Measurements from ENCODE around the gene PLEKHA6.

The PLEKHA6 gene

DNA sequence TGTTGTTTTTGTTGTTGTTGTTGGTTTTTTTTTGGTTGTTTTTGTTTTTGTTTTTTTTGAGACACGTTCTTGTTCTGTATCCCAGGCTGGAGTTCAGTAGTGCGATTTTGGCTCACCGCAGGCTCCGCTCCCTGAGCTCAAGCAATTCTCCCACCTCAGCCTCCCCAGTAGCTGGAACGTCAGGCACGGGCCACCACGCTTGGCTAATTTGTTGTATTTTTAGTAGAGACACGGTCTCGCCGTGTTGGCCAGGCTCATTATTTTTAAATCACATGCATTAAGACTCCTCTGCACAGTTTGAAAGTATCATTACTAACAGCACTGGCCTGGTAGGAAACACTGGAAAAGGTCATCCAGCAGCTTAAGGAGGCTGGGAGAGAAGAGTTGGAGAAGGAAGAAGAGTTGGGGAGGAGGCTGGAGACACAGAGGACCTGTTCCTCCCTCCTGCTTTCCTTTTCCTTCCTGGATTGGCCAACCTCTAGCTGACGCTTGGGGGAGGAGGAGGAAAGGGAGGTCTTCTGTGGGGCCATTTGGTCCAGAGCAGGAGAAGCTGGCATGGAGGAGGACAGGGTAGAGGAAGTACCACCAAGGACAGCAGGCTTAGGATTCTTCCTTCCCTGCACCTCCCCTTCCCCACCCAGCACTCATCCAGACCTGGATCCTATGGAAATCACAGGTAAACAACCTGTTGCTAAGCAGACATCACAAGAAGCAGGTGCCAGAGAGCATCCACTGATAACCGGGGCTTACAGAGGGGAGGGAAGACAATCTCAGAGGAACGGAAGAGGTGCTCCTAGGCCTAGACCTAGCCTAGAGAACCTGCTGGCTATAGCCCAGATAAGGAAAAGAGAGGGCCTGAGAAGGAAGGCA is 74.1 kb downstream of the PLEKHA6 start:
- no peak for DNase-seq (ENCODE audit: low read depth, low spot score)

DNA sequence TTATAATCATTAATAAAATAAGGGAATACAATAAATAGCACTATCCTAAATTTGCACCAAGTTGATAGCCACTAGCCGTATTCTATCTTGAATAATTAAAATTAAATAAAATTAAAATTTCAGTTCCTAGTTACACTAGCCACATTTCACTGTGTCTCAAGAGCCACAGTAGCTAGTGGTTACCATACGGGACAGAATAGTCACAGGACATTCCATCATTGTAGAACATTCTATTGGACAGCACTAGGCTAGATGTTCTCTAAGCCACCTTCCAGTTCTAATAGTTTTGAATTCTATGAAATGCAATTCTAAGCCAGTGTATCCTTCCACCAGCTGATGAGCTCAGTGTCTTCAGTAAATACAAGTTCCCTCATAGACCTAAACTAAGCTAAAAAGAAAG is 74.8 kb downstream of the PLEKHA6 start:
- no peak for DNase-seq (ENCODE audit: low read depth, low spot score)

DNA sequence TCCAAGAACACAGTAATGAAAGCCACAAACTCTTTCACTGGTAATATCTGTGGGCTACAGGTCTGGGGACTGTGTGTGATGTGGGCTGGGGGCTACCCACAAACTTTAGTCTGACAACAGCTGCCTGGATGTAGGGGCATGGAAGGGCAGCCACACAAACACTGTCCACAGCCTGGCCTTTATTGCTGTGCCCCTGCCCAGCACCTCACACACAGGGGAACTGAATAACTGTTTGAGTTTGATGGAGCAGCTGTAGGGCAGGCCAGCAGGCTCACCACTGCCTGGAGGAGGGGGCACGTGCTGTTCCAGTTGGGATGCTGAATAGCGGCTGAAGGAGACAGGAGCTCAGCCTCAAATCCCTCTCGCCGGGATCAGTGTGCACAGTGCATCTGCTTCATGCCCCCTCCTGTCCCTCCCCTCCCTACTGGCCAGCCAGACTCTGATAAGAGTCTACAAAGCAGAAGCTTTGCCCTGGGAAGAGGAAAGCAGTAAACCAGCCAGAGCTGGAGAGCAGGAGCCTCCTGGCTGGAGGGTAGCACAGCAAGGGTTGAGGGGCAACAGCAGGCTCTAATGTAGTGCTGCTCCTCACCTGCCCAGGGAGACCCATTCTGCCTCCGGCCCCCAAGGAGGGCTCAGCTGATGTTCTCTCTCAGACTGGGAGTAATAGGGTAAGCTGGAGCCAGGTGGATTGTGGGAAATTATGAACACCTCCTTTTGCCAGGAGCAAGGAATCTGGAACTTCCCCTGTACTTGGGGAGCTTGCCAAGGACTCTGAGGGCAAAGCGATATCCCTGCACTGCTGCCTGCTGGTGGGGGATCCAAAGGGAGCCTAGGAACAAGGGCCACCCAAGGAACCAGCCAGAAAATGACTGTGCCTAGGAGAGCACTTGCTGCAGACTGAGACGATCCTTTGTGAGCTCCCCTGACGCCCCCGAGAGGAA is 75.7 kb downstream of the PLEKHA6 start:
- DNase-seq (ENCODE audit: low read depth, low spot score), result no peak

DNA sequence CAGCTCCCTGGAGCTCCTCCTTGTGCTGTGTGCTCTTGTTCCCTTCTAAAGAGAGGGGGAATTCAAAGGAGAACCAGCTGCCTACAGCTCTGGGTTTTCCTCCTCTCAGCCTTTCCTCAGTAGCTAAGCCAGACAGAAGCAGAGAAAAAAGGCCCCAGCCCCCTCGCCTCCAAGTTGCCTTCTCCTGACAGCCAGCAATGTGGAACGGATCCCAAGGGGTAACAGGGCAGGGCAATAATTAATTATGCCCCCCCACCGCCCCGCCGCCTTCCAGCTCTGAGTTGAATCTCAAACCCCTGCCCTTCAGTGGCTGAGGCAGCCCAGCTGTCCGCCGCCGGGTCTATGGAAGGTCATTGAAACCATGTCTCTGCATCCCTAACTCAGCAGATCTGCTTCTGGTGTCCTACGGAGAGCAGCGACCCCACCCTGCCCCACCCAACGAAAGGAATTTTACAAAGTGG is 76.9 kb downstream of the PLEKHA6 start:
- no peak for DNase-seq (ENCODE audit: low read depth, low spot score)

DNA sequence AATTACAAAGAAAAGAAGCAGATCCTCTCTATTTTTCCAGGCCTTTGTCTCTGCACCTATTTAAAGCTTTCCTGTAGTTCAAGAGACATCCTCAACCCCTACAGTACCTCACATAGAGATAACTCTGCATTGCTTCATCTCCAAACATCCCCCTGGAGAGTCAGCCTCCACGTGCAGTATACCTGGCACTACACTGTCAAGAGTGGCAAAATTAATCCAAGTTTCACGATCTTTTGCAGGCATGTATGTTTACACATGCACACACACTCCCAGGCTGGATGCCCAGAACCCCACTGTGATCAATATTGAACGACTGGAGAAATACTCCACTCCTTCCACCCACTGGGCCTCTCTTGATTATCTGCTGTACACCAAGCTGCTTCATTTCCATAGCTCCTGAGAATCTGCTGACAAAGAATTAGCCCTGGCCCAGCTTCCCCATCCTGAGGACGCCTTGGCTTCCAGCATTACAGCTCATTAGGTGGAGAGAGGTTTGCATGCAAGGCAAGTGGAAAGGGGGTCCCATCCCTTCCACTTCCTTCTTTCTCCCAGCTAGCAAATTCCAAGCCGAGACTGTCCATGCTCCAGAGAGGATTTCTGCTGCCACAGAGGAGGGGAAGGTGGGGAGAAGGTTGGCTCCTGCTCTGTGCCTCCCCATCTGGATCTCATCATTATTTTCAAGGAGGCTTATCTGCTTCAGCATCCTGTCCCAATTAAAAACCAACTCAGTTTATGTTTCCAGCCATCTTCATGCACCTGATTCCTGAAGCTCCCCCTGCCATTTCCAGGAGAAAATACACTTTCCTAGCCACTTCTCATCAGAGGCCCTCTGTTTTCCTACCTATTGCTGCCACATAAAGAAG is 79.4 kb downstream of the PLEKHA6 start:
- no peak for DNase-seq (ENCODE audit: low read depth, low spot score)

DNA sequence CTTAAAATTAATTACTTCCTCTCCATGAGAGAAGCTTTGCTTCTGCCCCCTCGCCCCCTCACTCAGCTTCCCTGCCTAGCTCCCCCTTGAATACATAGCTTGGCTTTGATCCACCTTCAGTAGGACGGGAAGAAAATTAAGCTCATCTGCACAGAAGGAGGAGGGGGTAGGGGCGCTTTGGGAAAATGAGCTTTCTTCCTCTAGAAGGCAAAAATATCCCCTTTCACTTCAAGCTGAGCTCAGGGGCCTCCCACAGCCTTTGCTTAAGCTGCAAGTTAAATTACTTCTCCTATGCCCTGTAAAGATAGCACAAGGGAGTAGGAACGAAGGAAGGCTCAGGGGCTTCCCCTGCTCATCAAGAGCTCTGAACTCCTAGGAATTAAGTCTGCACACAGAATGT is 80.8 kb downstream of the PLEKHA6 start:
- no peak for DNase-seq (ENCODE audit: low read depth, low spot score)

DNA sequence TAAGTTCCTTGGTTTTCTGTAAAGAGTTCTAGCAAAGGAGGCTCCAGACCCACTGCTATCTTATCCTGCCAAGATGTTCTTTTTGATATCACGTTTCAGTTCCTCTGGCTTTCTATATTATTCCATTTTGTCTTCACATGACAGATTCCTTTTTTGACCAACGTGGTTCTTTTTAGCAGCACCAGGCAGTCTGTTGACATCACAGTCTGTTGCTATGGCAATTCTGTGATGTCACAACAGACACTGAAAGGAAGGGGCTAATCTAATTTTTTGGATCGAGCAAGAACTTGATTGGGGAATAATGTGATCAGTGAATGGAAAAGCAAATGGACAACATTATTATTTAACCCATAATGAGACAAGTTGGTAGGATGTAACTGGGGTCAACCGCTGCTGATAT is 81.5 kb downstream of the PLEKHA6 start:
- no peak for DNase-seq (ENCODE audit: low read depth, low spot score)

DNA sequence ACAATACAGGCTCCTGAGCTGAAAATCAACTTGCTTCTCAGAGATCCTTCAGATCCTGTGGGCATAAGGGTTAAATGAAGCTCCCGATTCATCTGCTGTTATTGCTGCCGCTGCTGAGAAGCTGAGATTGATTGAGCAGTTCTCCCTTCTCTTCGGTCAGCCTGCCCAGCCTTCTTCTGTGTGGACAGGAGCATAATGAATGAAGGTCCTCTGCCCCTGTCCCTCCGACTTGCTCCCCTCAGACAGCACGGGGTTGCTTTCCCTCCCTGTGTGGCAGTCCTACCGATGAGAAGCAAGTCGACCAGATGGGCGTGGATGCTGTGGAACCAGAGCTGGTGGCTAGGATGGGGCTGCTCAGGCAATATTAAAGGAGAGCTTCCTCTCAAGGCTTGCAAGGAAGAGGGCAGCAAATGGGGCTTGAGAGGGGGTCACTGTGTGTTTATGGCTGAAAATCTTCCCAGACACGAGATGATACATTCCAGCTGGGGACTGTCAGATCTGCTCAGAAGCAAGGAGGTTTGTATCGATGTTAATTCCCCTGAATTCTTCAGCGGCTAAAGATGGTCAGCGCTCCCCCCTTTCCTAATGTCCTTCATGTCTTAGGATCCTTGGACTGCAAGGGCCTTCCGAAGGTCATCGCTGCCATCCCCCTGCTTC is 82.0 kb downstream of the PLEKHA6 start:
- DNase-seq (ENCODE audit: low read depth, low spot score), result no peak

DNA sequence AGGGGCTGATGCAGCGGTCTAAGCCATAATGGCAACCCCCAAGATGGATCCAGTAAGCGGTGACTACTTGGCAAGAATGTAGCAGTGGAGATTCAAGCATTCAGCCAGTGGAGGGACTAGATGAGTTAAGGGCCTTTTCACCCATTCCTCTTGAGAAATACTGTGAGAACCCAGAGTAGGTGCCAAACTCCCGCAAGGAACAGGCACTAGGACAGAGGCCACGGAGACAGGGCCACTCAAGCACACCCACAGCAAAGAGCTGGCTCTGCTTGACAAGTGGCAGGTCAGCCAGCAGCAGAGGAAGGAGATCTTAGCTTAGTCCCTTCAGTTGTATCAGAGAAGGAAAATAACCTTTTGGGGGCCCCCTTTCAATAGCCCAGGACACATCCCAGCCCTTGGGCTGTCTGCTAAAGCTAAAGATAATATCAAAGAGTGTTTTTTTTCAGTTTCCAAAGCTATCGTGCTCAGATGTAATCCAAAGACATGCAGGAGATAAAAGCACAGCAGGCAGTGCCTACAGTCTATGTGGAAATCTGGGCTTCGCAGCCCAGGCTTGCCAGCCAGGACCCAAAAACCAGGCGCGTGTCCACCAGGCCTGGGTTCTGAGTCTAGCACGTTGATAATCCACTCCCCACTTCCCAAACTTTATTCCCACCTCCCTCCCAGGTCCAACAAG is 83.9 kb downstream of the PLEKHA6 start:
- DNase-seq (ENCODE audit: low read depth, low spot score), result no peak

DNA sequence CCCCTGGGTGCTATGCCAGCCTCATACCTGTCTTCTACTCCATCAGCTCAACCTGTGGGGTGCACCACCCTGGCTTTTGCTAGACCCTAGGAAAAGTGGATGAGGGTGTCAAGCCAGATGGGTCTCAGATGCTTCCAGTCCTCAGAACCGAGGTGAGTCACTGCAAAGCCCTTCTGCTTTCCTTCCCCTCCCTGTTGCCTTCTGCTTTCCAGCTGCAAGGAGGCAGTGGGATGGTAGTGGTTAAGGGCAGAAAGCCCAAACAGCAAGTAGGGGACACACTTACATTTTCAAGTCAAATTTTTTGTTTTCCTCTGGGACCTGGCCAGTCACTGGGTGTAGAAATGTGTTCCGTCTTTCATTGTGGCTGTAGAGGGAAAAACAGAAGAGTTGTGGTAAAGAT is 85.3 kb downstream of the PLEKHA6 start:
- DNase-seq (ENCODE audit: low read depth, low spot score), result no peak

DNA sequence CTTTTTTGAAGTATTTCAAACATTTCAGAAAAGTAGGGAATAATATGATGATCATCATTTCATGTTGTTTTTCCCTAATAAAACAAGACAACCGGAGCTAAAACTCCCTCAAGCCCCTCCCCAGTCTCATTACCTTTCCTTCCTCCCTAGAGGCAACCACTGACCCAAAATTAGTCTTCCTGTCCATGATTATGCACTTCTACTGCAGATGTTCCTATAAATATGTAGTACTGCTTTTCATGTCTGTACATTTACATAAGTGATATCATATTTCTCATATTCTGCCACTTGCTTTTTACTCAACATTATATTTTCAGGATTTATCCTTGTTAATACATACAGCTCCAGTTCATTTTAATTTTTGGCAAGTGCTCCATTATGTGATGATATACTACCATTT is 87.2 kb downstream of the PLEKHA6 start:
- DNase-seq (ENCODE audit: low read depth, low spot score), result no peak

DNA sequence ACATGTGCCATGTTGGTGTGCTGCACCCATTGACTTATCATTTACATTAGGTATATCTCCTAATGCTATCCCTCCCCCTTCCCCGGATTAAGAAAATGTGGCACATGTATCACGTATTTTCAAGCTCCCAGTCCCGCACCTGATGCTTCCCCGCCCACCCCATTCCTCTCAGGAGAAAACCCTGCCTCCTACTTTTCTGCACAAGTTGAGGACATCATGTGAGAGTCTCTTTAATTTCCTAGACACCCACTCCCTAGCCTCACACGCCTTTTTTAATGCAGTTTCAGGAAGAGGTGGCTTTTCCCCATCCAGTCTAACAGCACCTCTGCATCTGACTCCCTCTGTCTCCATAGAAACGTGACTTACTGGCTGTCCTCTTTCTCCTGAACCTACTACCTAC is 87.8 kb downstream of the PLEKHA6 start:
- no peak for DNase-seq (ENCODE audit: low read depth, low spot score)

DNA sequence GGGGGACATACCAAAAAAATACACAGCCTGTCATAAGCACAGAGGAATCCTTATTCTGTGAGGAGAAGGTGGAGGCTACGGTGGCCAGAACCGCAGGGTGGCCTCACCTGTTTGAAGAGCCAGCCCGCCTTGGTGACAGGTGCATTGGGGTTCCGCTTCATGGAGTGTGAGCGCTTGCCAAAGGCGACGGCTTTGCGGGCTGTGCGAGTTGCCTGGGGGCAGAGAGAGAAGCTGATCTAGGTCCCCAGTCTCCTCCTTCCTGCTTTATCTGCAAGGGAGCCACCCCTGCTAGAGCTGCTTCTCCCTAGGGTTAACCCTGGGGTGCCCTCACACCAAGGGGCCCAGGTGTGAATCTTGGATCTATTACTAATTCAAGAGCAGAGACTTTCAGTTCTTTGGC is 91.6 kb downstream of the PLEKHA6 start:
- DNase-seq (ENCODE audit: low read depth, low spot score), result no peak

DNA sequence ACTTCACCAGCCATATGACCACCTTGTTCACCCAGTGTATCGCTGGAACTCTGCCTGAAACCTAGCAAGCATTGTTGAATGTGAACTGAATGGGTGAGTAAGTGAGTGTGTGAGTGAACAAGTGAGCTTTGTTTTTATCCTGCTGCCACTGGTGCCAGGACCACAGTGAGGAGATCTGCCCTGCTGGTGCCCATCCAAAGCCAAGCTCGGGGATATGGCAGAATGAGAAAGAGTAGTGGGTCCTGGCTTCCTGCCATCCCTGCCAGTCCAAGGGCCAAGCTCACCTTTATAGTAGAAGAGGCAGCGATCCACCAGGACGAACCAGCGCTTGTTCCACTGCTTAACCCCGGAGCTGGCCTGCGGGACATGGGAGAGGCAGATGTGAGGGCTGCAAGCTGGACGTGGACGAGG is 92.5 kb downstream of the PLEKHA6 start:
- DNase-seq (ENCODE audit: low read depth, low spot score), result no peak

DNA sequence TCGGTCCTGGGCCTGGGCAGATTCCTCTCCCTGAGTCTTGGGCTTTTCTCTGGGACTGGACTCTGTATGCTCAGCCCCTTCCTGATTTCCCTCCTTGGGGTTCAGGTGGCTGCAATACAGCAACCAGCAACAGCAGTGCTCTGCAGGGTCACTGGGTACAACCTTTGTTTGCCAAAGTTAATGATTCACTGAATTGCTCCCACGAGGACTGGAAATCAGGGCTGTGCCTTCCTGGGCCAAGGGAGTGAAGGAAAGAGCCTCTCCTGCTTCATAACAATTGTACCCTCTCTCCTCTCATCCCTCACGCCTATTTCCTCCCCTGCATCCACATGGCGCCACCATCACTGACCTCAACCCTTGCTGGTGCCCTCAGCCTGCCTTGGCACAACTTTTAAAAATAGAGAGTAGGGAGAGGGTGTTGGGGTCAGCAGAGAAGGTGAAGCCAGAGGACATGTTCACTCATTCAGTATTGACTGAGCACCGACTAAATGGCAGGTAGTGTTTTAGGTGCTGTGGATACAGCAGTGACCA is 93.2 kb downstream of the PLEKHA6 start:
- no peak for DNase-seq (ENCODE audit: low read depth, low spot score)

DNA sequence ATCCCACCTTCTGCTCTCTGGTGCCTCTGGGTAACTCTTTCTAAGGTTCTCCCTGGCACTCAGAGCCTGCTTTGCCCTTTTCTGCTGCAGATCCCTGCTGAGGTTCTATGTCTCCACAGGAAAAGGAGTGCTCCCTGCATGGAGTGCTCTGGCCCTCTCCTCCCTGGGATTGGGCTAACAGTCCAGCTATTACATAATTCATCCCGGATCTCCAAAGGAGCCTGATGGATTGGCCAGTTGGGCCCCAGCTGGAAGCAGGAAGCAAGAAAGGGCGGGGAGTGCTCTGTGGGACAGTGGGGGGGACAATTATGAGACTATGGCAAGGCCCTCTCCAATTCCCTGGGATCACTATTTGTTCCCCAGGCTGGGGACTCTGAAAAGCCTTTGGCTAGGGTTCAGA is 94.1 kb downstream of the PLEKHA6 start:
- DNase-seq (ENCODE audit: low read depth, low spot score), result no peak

DNA sequence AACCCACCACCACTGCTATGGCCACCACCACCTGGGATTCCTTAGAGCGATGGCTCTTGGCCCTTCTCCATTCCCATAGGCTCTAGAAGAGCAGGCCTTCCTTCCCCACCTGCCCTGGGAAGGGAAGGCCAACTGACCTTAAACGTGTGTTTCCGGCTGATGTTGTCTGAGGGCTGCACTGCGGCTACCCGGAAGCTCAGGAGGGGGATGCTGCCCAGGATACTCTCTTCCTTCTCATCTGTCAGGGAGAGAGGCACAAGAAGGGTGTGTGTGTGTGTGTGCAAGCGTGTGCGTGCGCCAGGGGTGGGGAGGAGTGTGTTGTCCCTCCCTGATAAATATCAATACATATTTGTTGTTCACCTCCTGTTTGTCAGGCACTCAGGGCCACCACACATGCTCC is 94.9 kb downstream of the PLEKHA6 start:
- no peak for DNase-seq (ENCODE audit: low read depth, low spot score)

DNA sequence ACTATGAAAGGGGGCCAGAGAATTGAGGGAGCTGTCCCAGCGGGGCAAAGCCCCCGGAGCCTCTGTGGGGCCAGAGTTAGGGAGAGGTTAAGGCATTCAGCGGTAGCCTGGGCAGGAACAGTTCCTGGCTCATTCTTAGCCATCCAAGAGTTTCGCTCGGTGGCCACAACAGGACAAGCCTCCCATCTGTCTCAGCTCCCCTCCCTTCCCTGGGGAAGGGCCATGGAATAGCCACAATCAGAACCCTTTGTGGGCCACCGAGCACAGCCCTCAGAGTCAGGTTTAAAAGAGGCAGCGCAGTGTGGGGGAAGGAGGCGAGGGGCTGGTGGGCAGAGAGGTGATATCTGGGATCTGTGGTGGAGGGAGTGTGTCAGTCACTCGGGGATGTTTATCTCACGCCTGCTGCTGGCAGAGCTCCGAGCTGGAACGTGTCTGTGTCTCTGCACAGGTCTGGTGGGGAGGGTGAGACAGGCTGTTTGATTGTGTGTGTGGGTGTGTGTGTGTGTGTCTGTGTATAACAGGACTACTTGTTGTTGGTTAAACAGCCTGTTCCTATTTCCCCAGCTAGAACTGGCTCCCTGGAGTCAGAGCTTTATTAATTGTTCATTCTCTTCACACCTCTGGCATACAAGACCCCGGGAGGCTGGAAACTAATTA is 96.3 kb downstream of the PLEKHA6 start:
- DNase-seq (ENCODE audit: low read depth, low spot score), result no peak

DNA sequence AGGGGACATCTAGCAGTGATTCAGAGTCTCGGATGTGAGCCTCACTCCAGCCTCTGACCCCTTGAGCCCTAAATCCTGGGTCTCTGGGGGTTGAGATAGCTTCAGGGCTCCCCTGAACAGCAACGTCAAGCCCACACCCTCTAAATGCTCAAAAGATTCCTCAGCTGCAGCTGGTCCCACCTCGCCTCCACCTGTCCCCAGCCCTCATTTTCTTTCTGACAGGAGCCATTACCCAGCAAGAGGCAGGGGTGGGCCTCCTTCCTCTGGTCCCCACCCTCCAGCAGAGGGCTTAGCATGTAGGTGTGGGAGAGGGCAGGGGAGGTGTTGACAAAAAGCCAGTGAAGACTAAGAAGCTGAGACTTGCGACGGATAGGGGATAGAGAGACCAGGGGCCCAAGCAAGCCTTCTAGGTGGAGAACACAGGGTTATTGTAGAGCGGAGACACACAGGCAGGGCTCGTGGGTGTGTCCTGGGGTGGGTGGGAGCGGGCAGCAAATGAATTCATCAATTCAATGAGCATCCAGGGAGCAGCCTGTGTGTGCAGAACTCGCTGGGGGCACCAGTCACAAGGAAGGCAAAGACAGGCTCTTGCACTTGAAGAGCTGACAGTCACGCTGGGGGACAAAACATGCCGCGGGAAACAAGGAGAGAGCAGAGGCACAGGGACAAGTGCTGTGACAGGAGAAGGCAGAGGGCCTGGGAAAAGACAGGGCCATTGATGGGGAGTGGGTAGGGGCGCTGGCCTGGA is 97.0 kb downstream of the PLEKHA6 start:
- no peak for DNase-seq (ENCODE audit: low read depth, low spot score)

All from smooth muscle cell of the brain vasculature (primary cell).